Measurements from ENCODE around the gene CHD9.

DNA sequence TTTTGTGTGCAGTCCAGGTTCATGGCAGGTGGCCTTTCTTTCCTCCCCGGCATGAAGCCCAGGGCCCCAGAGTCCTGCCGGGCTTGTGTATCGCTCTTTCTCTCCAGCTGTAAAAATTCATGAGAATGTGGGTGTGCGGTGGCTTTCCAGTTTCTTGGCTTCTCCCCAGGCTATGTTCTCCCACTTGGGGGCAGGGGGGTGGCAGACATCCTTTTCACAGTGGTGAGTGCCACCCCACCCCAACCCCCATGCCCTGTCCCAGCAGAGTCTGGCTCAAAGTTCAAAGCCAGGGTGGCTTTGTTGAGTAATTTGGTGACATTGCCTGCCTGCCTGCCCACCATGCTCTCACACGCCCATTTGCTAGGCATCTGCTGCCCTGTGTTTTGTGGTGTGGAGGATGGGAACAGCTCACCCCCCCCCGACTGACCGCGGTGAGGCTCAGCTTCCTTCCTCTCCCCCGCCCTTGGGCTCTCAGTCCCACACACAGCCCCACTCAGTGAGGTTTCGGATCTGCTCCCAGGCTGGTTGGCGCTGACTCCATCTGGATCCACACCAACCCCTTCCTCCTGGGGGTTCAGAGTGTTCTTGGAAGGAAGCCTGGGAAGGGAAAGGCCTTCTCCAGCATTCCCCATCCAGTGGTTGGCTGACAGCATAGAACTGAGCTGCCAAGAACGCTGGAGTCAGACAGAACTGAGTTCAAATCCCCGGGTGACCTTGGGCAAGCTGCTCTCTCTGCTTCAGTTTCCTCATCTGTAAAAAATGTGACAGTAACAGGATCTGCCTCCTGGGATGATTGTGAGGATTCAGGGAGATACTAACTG is 36.0 kb downstream of the CHD9 start:
- TF ChIP-seq, protein P1, sequence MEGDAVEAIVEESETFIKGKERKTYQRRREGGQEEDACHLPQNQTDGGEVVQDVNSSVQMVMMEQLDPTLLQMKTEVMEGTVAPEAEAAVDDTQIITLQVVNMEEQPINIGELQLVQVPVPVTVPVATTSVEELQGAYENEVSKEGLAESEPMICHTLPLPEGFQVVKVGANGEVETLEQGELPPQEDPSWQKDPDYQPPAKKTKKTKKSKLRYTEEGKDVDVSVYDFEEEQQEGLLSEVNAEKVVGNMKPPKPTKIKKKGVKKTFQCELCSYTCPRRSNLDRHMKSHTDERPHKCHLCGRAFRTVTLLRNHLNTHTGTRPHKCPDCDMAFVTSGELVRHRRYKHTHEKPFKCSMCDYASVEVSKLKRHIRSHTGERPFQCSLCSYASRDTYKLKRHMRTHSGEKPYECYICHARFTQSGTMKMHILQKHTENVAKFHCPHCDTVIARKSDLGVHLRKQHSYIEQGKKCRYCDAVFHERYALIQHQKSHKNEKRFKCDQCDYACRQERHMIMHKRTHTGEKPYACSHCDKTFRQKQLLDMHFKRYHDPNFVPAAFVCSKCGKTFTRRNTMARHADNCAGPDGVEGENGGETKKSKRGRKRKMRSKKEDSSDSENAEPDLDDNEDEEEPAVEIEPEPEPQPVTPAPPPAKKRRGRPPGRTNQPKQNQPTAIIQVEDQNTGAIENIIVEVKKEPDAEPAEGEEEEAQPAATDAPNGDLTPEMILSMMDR (IDR thresholded peaks at IDR 0.05) = peak in 1 of 5 experiments; percentile 11
- TF ChIP-seq POLR2A (IDR thresholded peaks at IDR 0.05) = no peak
